GM12864 (cell line): Measurements from ENCODE around the gene MAN1A2.

ENCODE experiments used
- DNase-seq: peaks from one replicate; pipeline ENCODE4 v3.0.0-alpha.2; 2011; ENCODE audit warnings: low read depth
- H3K4me3 ChIP-seq: 2 replicates; pipeline ENCODE4 v1.5.1; 2011; ENCODE audit warnings: mild to moderate bottlenecking, low read depth, low read length, control low read depth
- CTCF ChIP-seq: IDR thresholded peaks from 2 replicates; pipeline ENCODE4 v1.5.1; 2011; ENCODE audit warnings: low read depth, mild to moderate bottlenecking, moderate library complexity, low read length, control low read depth, inconsistent platforms; ENCODE audit errors: missing control alignments

The MAN1A2 gene

GRCh38 chr1:117327011-117327410, 40.2 kb upstream of the MAN1A2 start:
- no peak for TF ChIP-seq CTCF
- DNase-seq: no peak
- no peak overlapping the region for H3K4me3 ChIP-seq

GRCh38 chr1:117335376-117336086, 31.7 kb upstream of the MAN1A2 start:
- no peak overlapping the region for H3K4me3 ChIP-seq
- TF ChIP-seq CTCF: no peak

GRCh38 chr1:117336088-117336817, 31.0 kb upstream of the MAN1A2 start:
- H3K4me3 ChIP-seq: no peak overlapping the region
- DNase-seq: no peak
- no peak for TF ChIP-seq CTCF

More at GRCh38 chr1:117335376-117336086, 31.7 kb upstream of the MAN1A2 start:
- no peak for DNase-seq

- TF ChIP-seq CTCF: no peak
- no peak for DNase-seq
- H3K4me3 ChIP-seq: no peak overlapping the region
Observed at GRCh38 chr1:117339866-117340700, 27.2 kb upstream of the MAN1A2 start.

- TF ChIP-seq CTCF: no peak
- no peak overlapping the region for H3K4me3 ChIP-seq
- no peak for DNase-seq
Observed at GRCh38 chr1:117341123-117341522, 26.1 kb upstream of the MAN1A2 start.

- DNase-seq: no peak
- H3K4me3 ChIP-seq: no peak overlapping the region
- TF ChIP-seq CTCF: no peak
Observed at GRCh38 chr1:117342397-117342796, 24.9 kb upstream of the MAN1A2 start.
